ENCODE results near the gene BRWD1. TPM values are rescaled to one million over a fixed set of nuclear protein-coding genes. Genes with fewer than 3 reads are reported as not detected.

The BRWD1 gene
- polyA plus RNA-seq, 1 donor (not counting 4 experiments of a cell fraction or from before 2014, with no cell fraction given): 15.1 TPM

- no peaks in the 10 kb centered on the region for H3K9me1 ChIP-seq (ENCODE audit: control insufficient read depth, extremely low read depth, insufficient read depth, low read length)
- DNase-seq (ENCODE audit: low read depth, low spot score): no peak
- H3K4me3 ChIP-seq (ENCODE audit: control insufficient read depth in 2 of 3, extremely low read depth in 1 of 3, insufficient read depth in 2 of 3, low read depth in 1 of 3, low read length in 3 of 3): no peak overlapping the region
- TF ChIP-seq EZH2 (IDR thresholded peaks at IDR 0.05; ENCODE audit: low read length) (no peak), CTCF (optimal IDR thresholded peaks at IDR 0.05 in 1 of 3, IDR thresholded peaks at IDR 0.05 in 1 of 3, conservative IDR thresholded peaks at IDR 0.05 in 1 of 3; ENCODE audit: extremely low read depth in 1 of 3, insufficient read depth in 2 of 3, low read length in 3 of 3) (no peak)
- no peak for FAIRE-seq
- H3K4me1 ChIP-seq (ENCODE audit: control insufficient read depth, extremely low read depth, insufficient read depth, low read length): peaks cover 43% of the 10 kb centered on the region
- no peaks in the 10 kb centered on the region for H3K27me3 ChIP-seq (ENCODE audit: control insufficient read depth, extremely low read depth, insufficient read depth, low read length)
- dilution Hi-C loops (cut with MboI; ENCODE audit: extremely low pct_ligation_motif_present, low sequenced_read_pairs): no loop called here
- H3K36me3 ChIP-seq (ENCODE audit: control insufficient read depth in 2 of 2, extremely low read depth in 1 of 2, insufficient read depth in 2 of 2, low read length in 2 of 2): no peaks in the 10 kb centered on the region
- no peak overlapping the region for H3K9ac ChIP-seq (ENCODE audit: control insufficient read depth, extremely low read depth, insufficient read depth, low read length)
- no peaks in the 10 kb centered on the region for H4K20me1 ChIP-seq (ENCODE audit: control insufficient read depth, extremely low read depth, insufficient read depth, low read length)
- H2AFZ ChIP-seq (ENCODE audit: control insufficient read depth, low read length): no peak overlapping the region
- no peaks in the 10 kb centered on the region for H3K79me2 ChIP-seq (ENCODE audit: control insufficient read depth, insufficient read depth, low read length)
- no peaks in the 10 kb centered on the region for H3K9me3 ChIP-seq (ENCODE audit: control insufficient read depth, low read depth, low read length)
- no peak overlapping the region for H3K27ac ChIP-seq (ENCODE audit: control insufficient read depth, insufficient read depth, low read length)
- no peak overlapping the region for H3K4me2 ChIP-seq (ENCODE audit: control insufficient read depth, extremely low read depth, insufficient read depth, low read depth, low read length)
Observed at GRCh38 chr21:39317134-39318090, 4.0 kb upstream of the BRWD1 start.

DNA sequence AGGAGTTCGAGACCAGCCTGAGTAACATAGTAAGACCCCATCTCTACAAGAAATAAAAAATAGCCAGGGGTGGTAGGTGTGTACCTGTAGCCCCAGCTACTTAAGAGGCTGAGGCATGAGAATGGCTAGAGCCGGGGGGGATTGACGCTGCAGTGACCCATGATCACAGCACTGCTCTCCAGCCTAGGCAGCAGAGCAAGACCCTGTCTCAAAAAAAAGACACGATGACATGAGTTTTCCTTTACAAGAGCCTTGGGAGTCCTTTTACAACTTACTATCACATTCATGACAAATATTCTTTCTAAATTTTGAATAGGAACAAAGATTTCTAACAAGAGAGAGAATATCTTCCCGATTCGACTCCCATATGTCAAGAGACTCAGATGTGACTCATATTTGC, 3.3 kb upstream of the BRWD1 start:
- no peak for DNase-seq (ENCODE audit: low read depth, low spot score)
- H2AFZ ChIP-seq (ENCODE audit: control insufficient read depth, low read length): no peak overlapping the region
- H3K4me2 ChIP-seq (ENCODE audit: control insufficient read depth, extremely low read depth, insufficient read depth, low read depth, low read length): no peak overlapping the region
- peak overlapping the region; percentile 26 for H3K27ac ChIP-seq (ENCODE audit: control insufficient read depth, insufficient read depth, low read length)
- H3K27me3 ChIP-seq (ENCODE audit: control insufficient read depth, extremely low read depth, insufficient read depth, low read length): no peaks in the 10 kb centered on the region
- no peak overlapping the region for H3K4me3 ChIP-seq (ENCODE audit: control insufficient read depth in 2 of 3, extremely low read depth in 1 of 3, insufficient read depth in 2 of 3, low read depth in 1 of 3, low read length in 3 of 3)
- H3K9me1 ChIP-seq (ENCODE audit: control insufficient read depth, extremely low read depth, insufficient read depth, low read length): no peaks in the 10 kb centered on the region
- dilution Hi-C loops (cut with MboI; ENCODE audit: extremely low pct_ligation_motif_present, low sequenced_read_pairs): no loop called here
- H3K9ac ChIP-seq (ENCODE audit: control insufficient read depth, extremely low read depth, insufficient read depth, low read length): no peak overlapping the region
- H3K9me3 ChIP-seq (ENCODE audit: control insufficient read depth, low read depth, low read length): no peaks in the 10 kb centered on the region
- FAIRE-seq: no peak
- peaks cover 5% of the 10 kb centered on the region for H3K79me2 ChIP-seq (ENCODE audit: control insufficient read depth, insufficient read depth, low read length)
- peaks cover 47% of the 10 kb centered on the region for H3K4me1 ChIP-seq (ENCODE audit: control insufficient read depth, extremely low read depth, insufficient read depth, low read length)
- no peak for TF ChIP-seq EZH2 (IDR thresholded peaks at IDR 0.05; ENCODE audit: low read length)
- no peak for TF ChIP-seq CTCF (optimal IDR thresholded peaks at IDR 0.05 in 1 of 3, IDR thresholded peaks at IDR 0.05 in 1 of 3, conservative IDR thresholded peaks at IDR 0.05 in 1 of 3; ENCODE audit: extremely low read depth in 1 of 3, insufficient read depth in 2 of 3, low read length in 3 of 3)
- H3K36me3 ChIP-seq (ENCODE audit: control insufficient read depth in 2 of 2, extremely low read depth in 1 of 2, insufficient read depth in 2 of 2, low read length in 2 of 2): no peaks in the 10 kb centered on the region
- no peaks in the 10 kb centered on the region for H4K20me1 ChIP-seq (ENCODE audit: control insufficient read depth, extremely low read depth, insufficient read depth, low read length)

Measured in keratinocyte (primary cell).